ENCODE measurements around the gene SEC14L1.

DNA sequence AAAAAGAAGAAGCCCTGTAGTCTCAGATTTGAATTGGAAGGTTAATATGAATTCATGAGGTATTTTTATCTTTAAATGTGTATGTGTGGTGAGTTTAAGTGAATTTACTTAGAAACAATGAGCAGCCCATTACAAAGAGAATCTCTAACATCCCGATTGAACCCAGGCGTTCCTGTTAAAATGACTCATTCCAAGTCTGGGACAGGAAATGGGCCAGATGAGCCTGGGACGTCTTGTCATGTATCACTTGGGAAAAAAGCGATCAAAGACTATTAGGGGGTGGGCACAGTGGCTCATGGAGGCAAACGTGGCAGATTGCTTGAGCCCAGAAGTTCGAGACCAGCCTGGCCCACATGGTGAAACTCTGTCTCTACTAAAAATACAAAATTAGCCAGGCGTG, 81.6 kb downstream of the SEC14L1 start:
- TF ChIP-seq POLR2A (IDR thresholded peaks at IDR 0.05; ENCODE audit: low read length) = no peak
- no peak for TF ChIP-seq GATA1 (IDR thresholded peaks at IDR 0.05; ENCODE audit: low read depth, low read length)

Measured in erythroblast (primary cell).